HepG2 (cell line): ENCODE results near the gene HCFC2. TPM values are rescaled to one million over a fixed set of nuclear protein-coding genes. Genes with fewer than 3 reads are reported as not detected.

Experiments used
- ATF7 ChIP-seq, 2 experiments: fragments of 450-650 bp in 1 of 2; sonication (generic) in 1 of 2; formaldehyde crosslinking in 1 of 2; IDR thresholded peaks; 2 replicates each; pipeline versions ENCODE4 v1.4.0 to v1.6.1; 2016 to 2020; ENCODE audit warnings: antibody characterized with exemption in 1 of 2, mild to moderate bottlenecking in 1 of 2, missing genetic modification reagents in 1 of 2
- ESRRA ChIP-seq: sonication (generic); formaldehyde crosslinking; IDR thresholded peaks from 2 replicates; pipeline ENCODE4 v1.5.1; 2020; ENCODE audit warnings: mild to moderate bottlenecking, low read depth, missing genetic modification reagents
- GZF1 ChIP-seq: sonication (generic); formaldehyde crosslinking; IDR thresholded peaks from 2 replicates; pipeline ENCODE4 v1.5.1; 2020; ENCODE audit warnings: mild to moderate bottlenecking, missing genetic modification reagents
- HNRNPK ChIP-seq: fragments of 200-400 bp; formaldehyde crosslinking; IDR thresholded peaks from 2 replicates; pipeline ENCODE4 v1.6.1; 2018; ENCODE audit warnings: low read length, low read depth, moderate library complexity, mild to moderate bottlenecking; ENCODE audit not compliant: poor library complexity, severe bottlenecking
- KDM5A ChIP-seq: fragments of 200-600 bp; sonication (generic); IDR thresholded peaks from 2 replicates; pipeline ENCODE4 v1.7.0; 2018; ENCODE audit warnings: antibody characterized with exemption, mild to moderate bottlenecking, low read length, borderline replicate concordance
- KLF15 ChIP-seq: sonication (generic); formaldehyde crosslinking; IDR thresholded peaks from 2 replicates; pipeline ENCODE4 v1.8.1; 2023; ENCODE audit warnings: borderline replicate concordance, mild to moderate bottlenecking, inconsistent platforms, missing genetic modification reagents, mixed read lengths
- NFRKB ChIP-seq: fragments of 450-650 bp; IDR thresholded peaks from 2 replicates; pipeline ENCODE4 v1.6.1; 2017
- PHF5A ChIP-seq: IDR thresholded peaks from one replicate; pipeline ENCODE4 v1.6.1; 2018; ENCODE audit warnings: low read depth, missing genetic modification reagents; ENCODE audit not compliant: unreplicated experiment
- PITX1 ChIP-seq: sonication (generic); formaldehyde crosslinking; IDR thresholded peaks from 2 replicates; pipeline ENCODE4 v1.5.1; 2020; ENCODE audit warnings: mild to moderate bottlenecking, missing genetic modification reagents
- SATB2 ChIP-seq: sonication (generic); formaldehyde crosslinking; IDR thresholded peaks from 2 replicates; pipeline ENCODE4 v1.5.0; 2020; ENCODE audit warnings: missing genetic modification reagents
- SIX4 ChIP-seq: sonication (generic); formaldehyde crosslinking; IDR thresholded peaks from 2 replicates; pipeline ENCODE4 v1.4.0; 2020; ENCODE audit warnings: missing genetic modification reagents
- SKI ChIP-seq: fragments of 450-650 bp; IDR thresholded peaks from one replicate; pipeline ENCODE4 v1.6.1; 2018; ENCODE audit warnings: mild to moderate bottlenecking; ENCODE audit not compliant: partially characterized antibody
- SMARCC2 ChIP-seq: fragments of 450-650 bp; IDR thresholded peaks from 2 replicates; pipeline ENCODE4 v1.6.1; 2017; ENCODE audit warnings: antibody characterized with exemption, mild to moderate bottlenecking
- YY1 ChIP-seq: IDR thresholded peaks from 2 replicates; pipeline ENCODE4 v1.6.1; 2011; ENCODE audit warnings: low read length, low read depth, moderate library complexity, mild to moderate bottlenecking; ENCODE audit not compliant: insufficient read depth, insufficient replicate concordance
- ZFP41 ChIP-seq: sonication (generic); formaldehyde crosslinking; IDR thresholded peaks from 2 replicates; pipeline ENCODE4 v1.4.0; 2020; ENCODE audit warnings: mild to moderate bottlenecking, missing genetic modification reagents, borderline replicate concordance
- ZFP90 ChIP-seq: sonication (generic); formaldehyde crosslinking; IDR thresholded peaks from 2 replicates; pipeline ENCODE4 v1.8.0; 2022; ENCODE audit warnings: missing genetic modification reagents, mild to moderate bottlenecking, inconsistent platforms, borderline replicate concordance
- ZNF121 ChIP-seq: sonication (generic); formaldehyde crosslinking; IDR thresholded peaks from 2 replicates; pipeline ENCODE4 v1.5.0; 2020; ENCODE audit warnings: mild to moderate bottlenecking, missing genetic modification reagents
- ZNF552 ChIP-seq: sonication (generic); formaldehyde crosslinking; IDR thresholded peaks from 2 replicates; pipeline ENCODE4 v1.9.0; 2022; ENCODE audit warnings: missing genetic modification reagents, mild to moderate bottlenecking, borderline replicate concordance
- ZNF776 ChIP-seq: sonication (generic); formaldehyde crosslinking; IDR thresholded peaks from 2 replicates; pipeline ENCODE4 v1.4.0; 2020; ENCODE audit warnings: mild to moderate bottlenecking, missing genetic modification reagents
- polyA plus RNA-seq, 8 experiments: library from polyadenylated mRNA; depleted of rRNA in 3 of 8; stranded (reverse) in 7 of 8; unstranded in 1 of 8; fragments of >200 nt; fragmentation: Illumina TruSeq in 4 of 8; extraction: Trizol in 4 of 8; gene quantifications; 2 replicates each; pipeline versions ENCODE4 v1.2.1 to v1.2.3, GENCODE V29; 2011 to 2016; ENCODE audit warnings: low read depth in 4 of 8, missing spikeins in 1 of 8, mixed read lengths in 1 of 8; ENCODE audit not compliant: insufficient read depth in 1 of 8
- total RNA-seq, 5 experiments: library from RNA; depleted of rRNA; stranded (reverse); fragments of >200 nt; fragmentation: Illumina TruSeq; extraction: Trizol; gene quantifications; 2 replicates each; pipeline ENCODE4 v1.2.3, GENCODE V29; 2016; ENCODE audit warnings: low read depth in 1 of 5
- TF ChIP-seq, protein P1 (sequence below): sonication (generic); formaldehyde crosslinking; IDR thresholded peaks from 2 replicates; pipeline ENCODE4 v1.4.0; 2020; ENCODE audit warnings: mild to moderate bottlenecking, missing genetic modification reagents
- TF ChIP-seq, protein P2 (sequence below): IDR thresholded peaks from 2 replicates; pipeline ENCODE4 v1.6.1; 2016; ENCODE audit warnings: missing compliant biosample characterization, missing genetic modification reagents, borderline replicate concordance

HCFC2 gene
- total and polyA plus RNA-seq, 2 of the 13 experiments (the other 11 are each of a cell fraction or from before 2014, with no cell fraction given), result 3.7 to 4.9 TPM

DNA sequence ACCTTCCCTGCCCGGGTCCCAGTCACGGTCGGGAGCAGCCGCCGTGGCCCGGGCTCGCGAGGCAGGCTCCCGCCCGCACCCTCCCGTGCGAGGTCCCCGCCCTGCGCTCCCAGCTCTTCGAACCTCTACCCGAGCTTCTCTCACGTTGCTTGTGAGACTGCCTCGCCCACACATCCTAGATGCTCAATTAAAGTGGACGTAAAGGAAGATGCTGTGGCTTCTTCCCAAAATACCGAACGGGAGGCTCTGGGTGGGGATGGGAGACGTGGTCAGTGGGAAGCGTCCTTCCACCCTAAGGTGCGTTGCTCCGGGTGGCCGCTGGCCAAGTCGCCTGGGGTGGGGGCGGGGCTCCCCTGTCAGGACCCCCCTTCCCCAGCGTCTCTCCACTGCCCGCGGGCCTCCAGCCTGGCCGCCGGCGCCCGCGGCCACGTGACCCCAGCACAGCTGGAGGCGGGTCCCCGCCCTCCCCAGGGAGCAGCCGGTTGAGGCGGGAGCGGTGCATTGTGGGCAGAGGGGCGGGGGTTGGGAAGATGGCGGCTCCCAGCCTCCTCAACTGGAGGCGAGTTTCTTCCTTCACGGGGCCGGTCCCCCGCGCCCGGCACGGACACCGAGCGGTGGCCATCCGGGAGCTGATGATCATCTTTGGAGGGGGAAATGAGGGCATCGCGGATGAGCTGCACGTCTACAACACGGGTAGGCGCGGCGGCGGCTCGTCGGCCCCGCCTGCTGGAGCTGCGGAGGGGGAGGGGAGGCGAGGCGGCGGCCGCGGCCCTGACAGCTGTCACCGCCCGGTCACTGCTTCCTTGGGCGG, at the start of gene HCFC2 (continued):
- TF ChIP-seq ZNF776 (CRISPR knock-in tag) (no peak), SIX4 (CRISPR knock-in tag) (peak; percentile 32; the same call in 1 of the 2 replicates), SKI (peak; percentile 78), ESRRA (peak; percentile 56; the same call in 1 of the 2 replicates), ZFP41 (CRISPR knock-in tag) (no peak), ATF7 (IDR thresholded peaks at IDR 0.05) (no peak), ATF7 (CRISPR knock-in tag; IDR thresholded peaks at IDR 0.05) (no peak; the same call in 1 of the 2 replicates), PITX1 (CRISPR knock-in tag) (peak; percentile 16; the same call in 1 of the 2 replicates), SATB2 (CRISPR knock-in tag) (no peak), PHF5A (CRISPR knock-in tag) (no peak), GZF1 (CRISPR knock-in tag) (no peak), HNRNPK (peak; percentile 100), SMARCC2 (no peak), NFRKB (no peak), ZNF552 (CRISPR knock-in tag) (no peak), KDM5A (peak; percentile 86), ZNF121 (CRISPR knock-in tag) (no peak), KLF15 (no peak), ZFP90 (CRISPR knock-in tag) (peak; percentile 63; the same call in 1 of the 2 replicates), YY1 (peak; percentile 96)
- TF ChIP-seq, protein P1, sequence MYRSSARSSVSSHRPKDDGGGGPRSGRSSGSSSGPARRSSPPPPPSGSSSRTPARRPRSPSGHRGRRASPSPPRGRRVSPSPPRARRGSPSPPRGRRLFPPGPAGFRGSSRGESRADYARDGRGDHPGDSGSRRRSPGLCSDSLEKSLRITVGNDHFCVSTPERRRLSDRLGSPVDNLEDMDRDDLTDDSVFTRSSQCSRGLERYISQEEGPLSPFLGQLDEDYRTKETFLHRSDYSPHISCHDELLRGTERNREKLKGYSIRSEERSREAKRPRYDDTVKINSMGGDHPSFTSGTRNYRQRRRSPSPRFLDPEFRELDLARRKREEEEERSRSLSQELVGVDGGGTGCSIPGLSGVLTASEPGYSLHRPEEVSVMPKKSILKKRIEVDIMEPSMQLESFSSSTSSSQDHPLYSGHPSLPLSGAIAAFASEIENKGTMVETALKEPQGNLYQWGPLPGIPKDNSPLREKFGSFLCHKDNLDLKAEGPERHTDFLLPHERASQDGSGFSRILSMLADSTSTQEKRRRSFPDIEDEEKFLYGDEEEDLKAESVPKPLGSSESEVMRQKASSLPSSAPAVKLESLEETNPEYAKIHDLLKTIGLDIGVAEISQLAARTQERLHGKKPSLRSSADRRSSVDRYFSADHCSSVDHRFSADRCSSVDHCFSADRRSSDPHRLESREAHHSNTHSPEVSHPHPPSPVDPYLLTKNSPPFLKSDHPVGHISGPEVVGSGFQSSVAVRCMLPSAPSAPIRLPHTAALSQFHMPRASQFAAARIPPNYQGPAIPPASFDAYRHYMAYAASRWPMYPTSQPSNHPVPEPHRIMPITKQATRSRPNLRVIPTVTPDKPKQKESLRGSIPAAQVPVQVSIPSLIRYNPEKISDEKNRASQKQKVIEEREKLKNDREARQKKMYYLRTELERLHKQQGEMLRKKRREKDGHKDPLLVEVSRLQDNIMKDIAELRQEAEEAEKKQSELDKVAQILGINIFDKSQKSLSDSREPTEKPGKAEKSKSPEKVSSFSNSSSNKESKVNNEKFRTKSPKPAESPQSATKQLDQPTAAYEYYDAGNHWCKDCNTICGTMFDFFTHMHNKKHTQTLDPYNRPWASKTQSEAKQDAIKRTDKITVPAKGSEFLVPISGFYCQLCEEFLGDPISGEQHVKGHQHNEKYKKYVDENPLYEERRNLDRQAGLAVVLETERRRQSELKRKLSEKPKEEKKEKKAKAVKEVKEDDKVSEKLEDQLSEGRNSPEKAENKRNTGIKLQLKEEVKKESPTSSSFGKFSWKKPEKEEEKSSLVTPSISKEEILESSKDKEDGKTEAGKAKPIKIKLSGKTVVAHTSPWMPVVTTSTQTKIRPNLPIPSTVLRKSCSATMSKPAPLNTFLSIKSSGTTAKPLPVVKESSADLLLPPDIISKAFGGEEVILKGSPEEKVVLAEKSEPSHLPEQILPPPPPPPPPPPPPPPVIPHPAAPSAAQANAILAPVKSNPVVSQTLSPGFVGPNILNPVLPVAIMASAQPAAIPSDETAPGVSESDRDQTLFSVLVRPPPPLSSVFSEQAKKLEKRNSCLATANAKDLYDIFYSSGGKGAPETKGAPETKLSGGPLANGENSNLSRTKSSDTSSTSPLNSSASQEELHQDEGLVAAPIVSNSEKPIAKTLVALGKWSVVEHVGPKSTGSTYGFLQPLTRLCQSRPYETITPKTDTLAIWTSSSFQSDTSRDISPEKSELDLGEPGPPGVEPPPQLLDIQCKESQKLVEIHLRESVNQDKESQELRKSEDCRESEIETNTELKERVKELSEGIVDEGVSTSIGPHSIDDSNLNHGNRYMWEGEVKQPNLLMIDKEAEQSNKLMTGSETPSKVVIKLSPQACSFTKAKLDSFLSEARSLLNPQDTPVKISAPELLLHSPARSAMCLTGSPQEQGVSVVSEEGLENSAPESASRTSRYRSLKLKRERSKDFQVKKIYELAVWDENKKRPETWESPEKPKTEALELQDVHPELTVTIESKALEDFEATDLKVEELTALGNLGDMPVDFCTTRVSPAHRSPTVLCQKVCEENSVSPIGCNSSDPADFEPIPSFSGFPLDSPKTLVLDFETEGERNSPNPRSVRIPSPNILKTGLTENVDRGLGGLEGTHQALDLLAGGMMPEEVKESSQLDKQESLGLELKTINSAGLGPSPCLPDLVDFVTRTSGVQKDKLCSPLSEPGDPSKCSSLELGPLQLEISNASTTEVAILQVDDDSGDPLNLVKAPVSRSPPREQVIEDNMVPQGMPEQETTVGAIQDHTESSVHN, result no peak
- TF ChIP-seq, protein P2, sequence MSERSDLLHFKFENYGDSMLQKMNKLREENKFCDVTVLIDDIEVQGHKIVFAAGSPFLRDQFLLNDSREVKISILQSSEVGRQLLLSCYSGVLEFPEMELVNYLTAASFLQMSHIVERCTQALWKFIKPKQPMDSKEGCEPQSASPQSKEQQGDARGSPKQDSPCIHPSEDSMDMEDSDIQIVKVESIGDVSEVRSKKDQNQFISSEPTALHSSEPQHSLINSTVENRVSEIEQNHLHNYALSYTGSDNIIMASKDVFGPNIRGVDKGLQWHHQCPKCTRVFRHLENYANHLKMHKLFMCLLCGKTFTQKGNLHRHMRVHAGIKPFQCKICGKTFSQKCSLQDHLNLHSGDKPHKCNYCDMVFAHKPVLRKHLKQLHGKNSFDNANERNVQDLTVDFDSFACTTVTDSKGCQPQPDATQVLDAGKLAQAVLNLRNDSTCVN, result no peak
